Thoracic aorta (tissue), 2 donors: Measurements from ENCODE around the gene PCBP4. TPM values are rescaled to one million over a fixed set of nuclear protein-coding genes. Genes with fewer than 3 reads are reported as not detected.

ENCODE experiments used
- ATAC-seq: fragments of 150-250 bp; one replicate; pipeline ENCODE4 v1.8.0; 2017; ENCODE audit warnings: low read depth; ENCODE audit not compliant: insufficient number of reproducible peaks, low FRiP score
- DNase-seq: peaks from one replicate; pipeline ENCODE4 v3.0.0-alpha.2; 2020; ENCODE audit warnings: low spot score
- H3K27ac ChIP-seq, 2 donors: fragments of 200-600 bp; sonication (generic); 1 replicate in 1 of 2; 2 replicates in 1 of 2; pipeline ENCODE4 v1.5.1; 2016; ENCODE audit warnings: mild to moderate bottlenecking in 2 of 2, moderate library complexity in 2 of 2
- H3K27me3 ChIP-seq: fragments of 200-600 bp; sonication (generic); replicated peaks from 2 replicates; pipeline ENCODE4 v1.6.0; 2016; ENCODE audit warnings: mild to moderate bottlenecking; ENCODE audit not compliant: insufficient read depth
- H3K36me3 ChIP-seq: fragments of 200-600 bp; sonication (generic); one replicate; pipeline ENCODE4 v1.5.1; 2016
- H3K4me1 ChIP-seq, 2 donors: fragments of 200-600 bp; sonication (generic); 1 replicate in 1 of 2; 2 replicates in 1 of 2; pipeline versions ENCODE4 v1.5.1 to v1.6.0; 2016; ENCODE audit warnings: low read depth in 2 of 2, mild to moderate bottlenecking in 1 of 2; ENCODE audit not compliant: control insufficient read depth in 1 of 2
- H3K4me3 ChIP-seq: fragments of 200-600 bp; sonication (generic); 2 replicates; pipeline ENCODE4 v1.5.1; 2016; ENCODE audit warnings: mild to moderate bottlenecking
- H3K9me3 ChIP-seq: fragments of 200-600 bp; sonication (generic); 2 replicates; pipeline ENCODE4 v1.5.1; 2016
- CTCF ChIP-seq: fragments of 200-600 bp; sonication (generic); IDR thresholded peaks from one replicate; pipeline ENCODE4 v1.5.1; 2019; ENCODE audit warnings: antibody characterized with exemption
- total RNA-seq, 2 donors: library from RNA; depleted of rRNA; stranded (reverse); fragments of >200 nt; gene quantifications; one replicate each; pipeline versions ENCODE4 v1.1.0 to v1.2.3, GENCODE V29; 2016

Gene PCBP4
- total RNA-seq, 2 donors from 2014 or later = 127 to 144 TPM

- H3K4me1 ChIP-seq = no peaks in the 10 kb centered on the region
- no peak for DNase-seq
- no peak overlapping the region for H3K4me3 ChIP-seq
- no peaks in the 10 kb centered on the region for H3K27me3 ChIP-seq
- no peaks in the 10 kb centered on the region for H3K9me3 ChIP-seq
- ATAC-seq = no peak
- no peak for TF ChIP-seq CTCF
- H3K27ac ChIP-seq = no peak overlapping the region
- H3K36me3 ChIP-seq = peaks cover 6% of the 10 kb centered on the region
Observed at GRCh38 chr3:51928438-51928837, 38.8 kb downstream of the PCBP4 start.

- no peaks in the 10 kb centered on the region for H3K27me3 ChIP-seq
- no peaks in the 10 kb centered on the region for H3K4me1 ChIP-seq
- no peak overlapping the region for H3K27ac ChIP-seq
- H3K4me3 ChIP-seq = no peak overlapping the region
- H3K36me3 ChIP-seq = no peaks in the 10 kb centered on the region
- no peaks in the 10 kb centered on the region for H3K9me3 ChIP-seq
- no peak for TF ChIP-seq CTCF
- ATAC-seq = no peak
- DNase-seq = no peak
Observed at GRCh38 chr3:51927061-51927977, 39.9 kb downstream of the PCBP4 start.

- no peaks in the 10 kb centered on the region for H3K27me3 ChIP-seq
- no peak overlapping the region for H3K27ac ChIP-seq
- H3K36me3 ChIP-seq = no peaks in the 10 kb centered on the region
- no peak overlapping the region for H3K4me3 ChIP-seq
- H3K9me3 ChIP-seq = no peaks in the 10 kb centered on the region
- DNase-seq = no peak
- no peak for TF ChIP-seq CTCF
- no peaks in the 10 kb centered on the region for H3K4me1 ChIP-seq
- ATAC-seq = no peak
Observed at GRCh38 chr3:51921081-51921578, 46.1 kb downstream of the PCBP4 start.

GRCh38 chr3:51916418-51916817 lies 50.8 kb downstream of the PCBP4 start:
- H3K4me1 ChIP-seq = no peaks in the 10 kb centered on the region
- H3K4me3 ChIP-seq = no peak overlapping the region
- no peaks in the 10 kb centered on the region for H3K9me3 ChIP-seq
- H3K27ac ChIP-seq = no peak overlapping the region
- no peak for TF ChIP-seq CTCF
- no peaks in the 10 kb centered on the region for H3K27me3 ChIP-seq
- ATAC-seq (no peak), DNase-seq (no peak)
- no peaks in the 10 kb centered on the region for H3K36me3 ChIP-seq

- H3K9me3 ChIP-seq = no peaks in the 10 kb centered on the region
- no peak overlapping the region for H3K4me3 ChIP-seq
- ATAC-seq (no peak), DNase-seq (no peak)
- no peaks in the 10 kb centered on the region for H3K36me3 ChIP-seq
- TF ChIP-seq CTCF = no peak
- H3K4me1 ChIP-seq = no peaks in the 10 kb centered on the region
- no peak overlapping the region for H3K27ac ChIP-seq
- no peaks in the 10 kb centered on the region for H3K27me3 ChIP-seq
Observed at GRCh38 chr3:51908026-51908425, 59.2 kb downstream of the PCBP4 start.

Other genes with a start within 250 kb of the PCBP4 start
- gene IQCF6, start 188.2 kb downstream of the PCBP4 start, total RNA-seq = not detected
- not detected for gene IQCF2, start 105.8 kb downstream of the PCBP4 start, total RNA-seq
- not detected for gene IQCF5, start 91.9 kb downstream of the PCBP4 start, total RNA-seq
- not detected for gene IQCF1, start 64.1 kb downstream of the PCBP4 start, total RNA-seq
- 10 to 100 TPM in 1 of 2 donors, 1 to 10 TPM in 1; 7.7 to 21.8 TPM for gene RRP9, start 25.6 kb downstream of the PCBP4 start, total RNA-seq
- gene PARP3, start 25.1 kb downstream of the PCBP4 start, total RNA-seq = 10 to 100 TPM; 10.9 to 21.4 TPM
- gene GPR62, start 12.1 kb downstream of the PCBP4 start, total RNA-seq = not detected
- 10 to 100 TPM; 28.6 to 55.2 TPM for gene ABHD14B, start 6.6 kb upstream of the PCBP4 start, total RNA-seq
- gene ABHD14A, start 7.6 kb upstream of the PCBP4 start, total RNA-seq = 10 to 100 TPM in 1 of 2 donors, 1 to 10 TPM in 1; 9.7 to 24.0 TPM
- 10 to 100 TPM in 1 of 2 donors, 1 to 10 TPM in 1; 6.1 to 12.3 TPM for gene ACY1, start 16.1 kb upstream of the PCBP4 start, total RNA-seq
- 100 to 1,000 TPM; 642 to 718 TPM for gene RPL29, start 28.4 kb upstream of the PCBP4 start, total RNA-seq
- 10 to 100 TPM; 41.1 to 42.2 TPM for gene DUSP7, start 89.1 kb upstream of the PCBP4 start, total RNA-seq
- 1 to 10 TPM in 1 of 2 donors, not detected in 1; 8.1 TPM for gene POC1A, start 187.0 kb upstream of the PCBP4 start, total RNA-seq
- 10 to 100 TPM; 28.4 to 33.3 TPM for gene ALAS1, start 230.7 kb upstream of the PCBP4 start, total RNA-seq